ENCODE data around the gene GPC6. TPM values are rescaled to one million over a fixed set of nuclear protein-coding genes. Genes with fewer than 3 reads are reported as not detected.

Gene GPC6
- total and polyA plus RNA-seq, 4 donors, result 5.9 to 29.1 (median 18.2) TPM

DNA sequence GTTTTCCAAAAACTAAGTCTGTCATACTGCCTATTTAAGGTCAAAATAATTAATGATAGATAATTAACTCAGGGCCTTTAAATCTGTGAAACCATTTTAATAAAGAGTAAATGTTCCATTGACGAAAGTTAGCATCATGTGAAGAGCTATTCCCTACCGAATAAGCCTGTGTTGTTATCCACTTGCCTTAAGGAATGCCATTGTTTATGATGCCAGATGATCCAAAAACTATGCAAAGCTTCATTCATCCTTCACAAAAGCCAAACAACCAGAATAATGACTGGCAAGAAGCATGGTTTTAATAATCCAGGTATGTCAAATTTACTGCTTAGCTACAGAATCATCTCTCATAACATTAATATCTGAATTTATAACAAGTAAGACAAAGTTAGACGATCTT is 6.5 kb upstream of the GPC6 start:
- 61% methylated on average over 3 of the region's 3 CpGs for WGBS

DNA sequence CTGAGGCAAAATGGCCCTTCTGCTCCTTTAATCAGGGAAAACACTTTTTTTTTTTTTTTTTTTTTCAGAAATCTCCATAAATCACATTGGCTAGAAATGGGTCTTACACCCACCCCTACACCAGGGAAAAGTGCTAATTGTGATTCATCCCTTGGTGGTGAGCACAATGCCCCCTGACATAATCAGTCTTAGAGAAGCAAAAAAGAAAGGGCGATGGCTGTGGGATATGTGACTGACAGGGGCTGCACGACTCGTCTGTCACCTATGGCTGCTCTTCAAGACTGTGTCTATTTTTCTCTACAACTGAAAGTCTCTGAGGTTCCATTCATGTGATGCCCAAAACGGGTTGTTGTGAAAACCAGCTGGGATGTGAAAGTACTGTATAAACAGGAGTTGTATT is 3.6 kb upstream of the GPC6 start:
- H3K9me3 ChIP-seq (ENCODE audit: control insufficient read depth in 4 of 4, low read length in 3 of 4), result no peaks in the 10 kb centered on the region

More for the DNA sequence above, 6.5 kb upstream of the GPC6 start:
- Histone ChIP-seq H3K36me3 (ENCODE audit: control insufficient read depth in 4 of 4, insufficient read depth in 3 of 4, low read depth in 1 of 4, low read length in 3 of 4) (no peaks in the 10 kb centered on the region), H3K9me3 (ENCODE audit: control insufficient read depth in 4 of 4, low read length in 3 of 4) (no peaks in the 10 kb centered on the region), H3K4me3 (ENCODE audit: low read depth in 1 of 3, low read length in 3 of 3) (no peak overlapping the region), H3K4me1 (ENCODE audit: control insufficient read depth in 4 of 4, insufficient read depth in 4 of 4, low read length in 3 of 4) (peaks cover 1 to 10% (median 9%) of the 10 kb centered on the region in 4 donors), H3K27me3 (ENCODE audit: control insufficient read depth in 4 of 4, insufficient read depth in 4 of 4, low read length in 3 of 4) (no peaks in the 10 kb centered on the region), H3K27ac (ENCODE audit: low read depth in 1 of 2, low read length in 2 of 2) (no peak overlapping the region), H3K9ac (ENCODE audit: low read depth in 1 of 2, low read length in 2 of 2) (no peak overlapping the region)
- TF ChIP-seq SP1 (IDR thresholded peaks at IDR 0.05), result no peak
- TF ChIP-seq JUND (IDR thresholded peaks at IDR 0.05), result no peak
- TF ChIP-seq, protein P1, sequence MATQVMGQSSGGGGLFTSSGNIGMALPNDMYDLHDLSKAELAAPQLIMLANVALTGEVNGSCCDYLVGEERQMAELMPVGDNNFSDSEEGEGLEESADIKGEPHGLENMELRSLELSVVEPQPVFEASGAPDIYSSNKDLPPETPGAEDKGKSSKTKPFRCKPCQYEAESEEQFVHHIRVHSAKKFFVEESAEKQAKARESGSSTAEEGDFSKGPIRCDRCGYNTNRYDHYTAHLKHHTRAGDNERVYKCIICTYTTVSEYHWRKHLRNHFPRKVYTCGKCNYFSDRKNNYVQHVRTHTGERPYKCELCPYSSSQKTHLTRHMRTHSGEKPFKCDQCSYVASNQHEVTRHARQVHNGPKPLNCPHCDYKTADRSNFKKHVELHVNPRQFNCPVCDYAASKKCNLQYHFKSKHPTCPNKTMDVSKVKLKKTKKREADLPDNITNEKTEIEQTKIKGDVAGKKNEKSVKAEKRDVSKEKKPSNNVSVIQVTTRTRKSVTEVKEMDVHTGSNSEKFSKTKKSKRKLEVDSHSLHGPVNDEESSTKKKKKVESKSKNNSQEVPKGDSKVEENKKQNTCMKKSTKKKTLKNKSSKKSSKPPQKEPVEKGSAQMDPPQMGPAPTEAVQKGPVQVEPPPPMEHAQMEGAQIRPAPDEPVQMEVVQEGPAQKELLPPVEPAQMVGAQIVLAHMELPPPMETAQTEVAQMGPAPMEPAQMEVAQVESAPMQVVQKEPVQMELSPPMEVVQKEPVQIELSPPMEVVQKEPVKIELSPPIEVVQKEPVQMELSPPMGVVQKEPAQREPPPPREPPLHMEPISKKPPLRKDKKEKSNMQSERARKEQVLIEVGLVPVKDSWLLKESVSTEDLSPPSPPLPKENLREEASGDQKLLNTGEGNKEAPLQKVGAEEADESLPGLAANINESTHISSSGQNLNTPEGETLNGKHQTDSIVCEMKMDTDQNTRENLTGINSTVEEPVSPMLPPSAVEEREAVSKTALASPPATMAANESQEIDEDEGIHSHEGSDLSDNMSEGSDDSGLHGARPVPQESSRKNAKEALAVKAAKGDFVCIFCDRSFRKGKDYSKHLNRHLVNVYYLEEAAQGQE (IDR thresholded peaks at IDR 0.05), result no peak
- TF ChIP-seq, protein P2, sequence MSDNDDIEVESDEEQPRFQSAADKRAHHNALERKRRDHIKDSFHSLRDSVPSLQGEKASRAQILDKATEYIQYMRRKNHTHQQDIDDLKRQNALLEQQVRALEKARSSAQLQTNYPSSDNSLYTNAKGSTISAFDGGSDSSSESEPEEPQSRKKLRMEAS (IDR thresholded peaks at IDR 0.05), result no peak
- no peak for TF ChIP-seq NR2F2 (IDR thresholded peaks at IDR 0.05)
- no peak for DNase-seq (ENCODE audit: low spot score)

More for the DNA sequence above, 3.6 kb upstream of the GPC6 start:
- Histone ChIP-seq H3K9ac (ENCODE audit: low read depth in 1 of 2, low read length in 2 of 2) (no peak overlapping the region), H3K27me3 (ENCODE audit: control insufficient read depth in 4 of 4, insufficient read depth in 4 of 4, low read length in 3 of 4) (no peaks in the 10 kb centered on the region), H3K4me3 (ENCODE audit: low read depth in 1 of 3, low read length in 3 of 3) (no peak overlapping the region), H3K36me3 (ENCODE audit: control insufficient read depth in 4 of 4, insufficient read depth in 3 of 4, low read depth in 1 of 4, low read length in 3 of 4) (no peaks in the 10 kb centered on the region), H3K4me1 (ENCODE audit: control insufficient read depth in 4 of 4, insufficient read depth in 4 of 4, low read length in 3 of 4) (peaks cover 1 to 23% (median 21%) of the 10 kb centered on the region in 4 donors), H3K27ac (ENCODE audit: low read depth in 1 of 2, low read length in 2 of 2) (no peak overlapping the region)
- TF ChIP-seq FOXA1 (IDR thresholded peaks at IDR 0.05), result no peak
- TF ChIP-seq, protein P3, sequence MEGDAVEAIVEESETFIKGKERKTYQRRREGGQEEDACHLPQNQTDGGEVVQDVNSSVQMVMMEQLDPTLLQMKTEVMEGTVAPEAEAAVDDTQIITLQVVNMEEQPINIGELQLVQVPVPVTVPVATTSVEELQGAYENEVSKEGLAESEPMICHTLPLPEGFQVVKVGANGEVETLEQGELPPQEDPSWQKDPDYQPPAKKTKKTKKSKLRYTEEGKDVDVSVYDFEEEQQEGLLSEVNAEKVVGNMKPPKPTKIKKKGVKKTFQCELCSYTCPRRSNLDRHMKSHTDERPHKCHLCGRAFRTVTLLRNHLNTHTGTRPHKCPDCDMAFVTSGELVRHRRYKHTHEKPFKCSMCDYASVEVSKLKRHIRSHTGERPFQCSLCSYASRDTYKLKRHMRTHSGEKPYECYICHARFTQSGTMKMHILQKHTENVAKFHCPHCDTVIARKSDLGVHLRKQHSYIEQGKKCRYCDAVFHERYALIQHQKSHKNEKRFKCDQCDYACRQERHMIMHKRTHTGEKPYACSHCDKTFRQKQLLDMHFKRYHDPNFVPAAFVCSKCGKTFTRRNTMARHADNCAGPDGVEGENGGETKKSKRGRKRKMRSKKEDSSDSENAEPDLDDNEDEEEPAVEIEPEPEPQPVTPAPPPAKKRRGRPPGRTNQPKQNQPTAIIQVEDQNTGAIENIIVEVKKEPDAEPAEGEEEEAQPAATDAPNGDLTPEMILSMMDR (IDR thresholded peaks at IDR 0.05; ENCODE audit: low read depth, low read length, missing input control), result no peak
- no peak for TF ChIP-seq EGR1 (IDR thresholded peaks at IDR 0.05; ENCODE audit: low read depth in 2 of 2)
- TF ChIP-seq YY1 (IDR thresholded peaks at IDR 0.05), result no peak
- TF ChIP-seq RXRA (IDR thresholded peaks at IDR 0.05), result no peak
- no peak for TF ChIP-seq SP1 (IDR thresholded peaks at IDR 0.05)
- TF ChIP-seq RAD21 (IDR thresholded peaks at IDR 0.05), result no peak
- no peak for TF ChIP-seq HNF4G (IDR thresholded peaks at IDR 0.05)
- TF ChIP-seq FOXA2 (IDR thresholded peaks at IDR 0.05), result no peak
- TF ChIP-seq, protein P4, sequence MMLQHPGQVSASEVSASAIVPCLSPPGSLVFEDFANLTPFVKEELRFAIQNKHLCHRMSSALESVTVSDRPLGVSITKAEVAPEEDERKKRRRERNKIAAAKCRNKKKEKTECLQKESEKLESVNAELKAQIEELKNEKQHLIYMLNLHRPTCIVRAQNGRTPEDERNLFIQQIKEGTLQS (IDR thresholded peaks at IDR 0.05), result no peak
- TF ChIP-seq GABPA (IDR thresholded peaks at IDR 0.05 in 1 of 2, conservative IDR thresholded peaks at IDR 0.05 in 1 of 2), result no peak
- TF ChIP-seq TAF1 (conservative IDR thresholded peaks at IDR 0.05), result no peak
- TF ChIP-seq, protein P1 (IDR thresholded peaks at IDR 0.05), result no peak
- TF ChIP-seq, protein P5, sequence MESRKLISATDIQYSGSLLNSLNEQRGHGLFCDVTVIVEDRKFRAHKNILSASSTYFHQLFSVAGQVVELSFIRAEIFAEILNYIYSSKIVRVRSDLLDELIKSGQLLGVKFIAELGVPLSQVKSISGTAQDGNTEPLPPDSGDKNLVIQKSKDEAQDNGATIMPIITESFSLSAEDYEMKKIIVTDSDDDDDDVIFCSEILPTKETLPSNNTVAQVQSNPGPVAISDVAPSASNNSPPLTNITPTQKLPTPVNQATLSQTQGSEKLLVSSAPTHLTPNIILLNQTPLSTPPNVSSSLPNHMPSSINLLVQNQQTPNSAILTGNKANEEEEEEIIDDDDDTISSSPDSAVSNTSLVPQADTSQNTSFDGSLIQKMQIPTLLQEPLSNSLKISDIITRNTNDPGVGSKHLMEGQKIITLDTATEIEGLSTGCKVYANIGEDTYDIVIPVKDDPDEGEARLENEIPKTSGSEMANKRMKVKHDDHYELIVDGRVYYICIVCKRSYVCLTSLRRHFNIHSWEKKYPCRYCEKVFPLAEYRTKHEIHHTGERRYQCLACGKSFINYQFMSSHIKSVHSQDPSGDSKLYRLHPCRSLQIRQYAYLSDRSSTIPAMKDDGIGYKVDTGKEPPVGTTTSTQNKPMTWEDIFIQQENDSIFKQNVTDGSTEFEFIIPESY (IDR thresholded peaks at IDR 0.05), result no peak
- no peak for TF ChIP-seq HNF4A (conservative IDR thresholded peaks at IDR 0.05)
- TF ChIP-seq NR2F2 (IDR thresholded peaks at IDR 0.05), result no peak
- WGBS, result 97% methylated on average over 4 of the region's 4 CpGs
- no peak for DNase-seq (ENCODE audit: low spot score)

All from liver (tissue), 9 donors.